GM18909 (cell line): ENCODE measurements around the gene HOXB2.

Experiments
- ATAC-seq: cut with Tn5 transposase; IDR thresholded peaks from one replicate; pipeline ENCODE4 v1.9.1; 2021; ENCODE audit warnings: mild to moderate bottlenecking; ENCODE audit not compliant: unreplicated experiment, poor library complexity

The HOXB2 gene

DNA sequence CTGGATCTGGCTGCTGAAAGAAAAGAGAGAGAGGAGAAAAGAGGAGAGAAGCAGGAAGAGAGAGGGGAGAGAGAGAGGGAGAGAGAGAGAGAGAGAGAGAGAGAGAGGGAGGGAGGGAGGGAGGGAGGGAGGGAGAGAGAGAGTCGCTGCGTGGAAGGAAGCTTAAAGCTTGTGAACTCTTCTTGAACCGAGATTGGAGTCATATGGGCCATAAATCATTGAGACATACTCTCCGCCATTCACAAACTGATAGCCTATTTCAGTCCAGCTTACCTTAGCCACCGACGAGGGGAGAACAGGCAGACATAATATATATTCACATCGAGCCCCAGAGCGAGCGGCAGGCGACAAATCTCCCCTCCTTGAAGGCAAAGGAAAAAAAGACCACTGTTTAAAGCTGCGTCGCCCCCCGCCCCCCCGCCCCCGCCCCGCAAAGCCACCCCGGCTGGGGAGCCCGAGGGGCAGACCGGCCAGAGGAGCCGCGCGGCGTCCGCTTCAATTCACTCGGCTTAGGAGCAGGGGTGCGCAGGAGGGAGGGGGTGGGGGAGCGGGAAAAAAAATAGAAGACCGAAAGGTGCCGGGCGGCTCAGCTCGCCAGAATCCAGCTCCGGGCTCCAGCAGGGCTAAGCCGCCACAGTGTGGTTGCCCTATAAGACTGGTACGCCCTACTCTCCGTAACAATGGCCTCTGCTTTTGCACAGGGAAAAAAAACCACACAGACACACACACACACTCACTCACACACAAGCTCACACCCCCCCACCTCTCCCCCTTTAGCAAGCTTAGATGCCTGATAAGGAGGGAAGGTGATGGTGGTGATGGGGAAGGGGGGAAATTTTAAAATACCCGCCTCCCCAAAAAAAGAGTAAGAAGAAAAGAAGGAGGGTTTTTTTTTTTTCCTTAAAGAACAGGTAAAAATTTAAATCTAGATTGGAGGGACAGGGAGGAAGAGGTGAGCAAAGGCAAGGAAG, 10.6 kb upstream of the HOXB2 start:
- no peak for ATAC-seq

GRCh38 chr17:48554412-48555257, 9.7 kb upstream of the HOXB2 start:
- ATAC-seq, result no peak

DNA sequence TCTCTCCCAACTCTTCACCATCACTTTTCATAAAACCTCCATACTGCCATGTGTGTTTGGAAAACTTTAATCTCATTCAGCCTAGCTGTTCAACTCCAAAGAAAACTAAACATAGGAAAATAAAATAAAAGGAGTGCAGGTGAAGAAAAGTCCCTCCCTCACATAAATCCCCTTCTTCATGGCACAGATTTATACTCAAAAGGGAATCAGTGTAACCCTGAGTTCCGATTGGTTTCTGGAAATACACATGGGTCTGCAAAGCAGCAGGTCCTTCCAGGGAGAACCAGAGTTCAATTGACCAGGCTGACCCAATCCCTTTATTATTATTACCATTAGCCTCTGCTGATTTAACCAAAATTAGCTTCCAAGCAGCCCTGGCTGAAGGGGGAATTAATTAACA, 8.9 kb upstream of the HOXB2 start:
- no peak for ATAC-seq

- ATAC-seq, result no peak
These were observed 8.3 kb upstream of the HOXB2 start for GRCh38 chr17:48553190-48553547.

DNA sequence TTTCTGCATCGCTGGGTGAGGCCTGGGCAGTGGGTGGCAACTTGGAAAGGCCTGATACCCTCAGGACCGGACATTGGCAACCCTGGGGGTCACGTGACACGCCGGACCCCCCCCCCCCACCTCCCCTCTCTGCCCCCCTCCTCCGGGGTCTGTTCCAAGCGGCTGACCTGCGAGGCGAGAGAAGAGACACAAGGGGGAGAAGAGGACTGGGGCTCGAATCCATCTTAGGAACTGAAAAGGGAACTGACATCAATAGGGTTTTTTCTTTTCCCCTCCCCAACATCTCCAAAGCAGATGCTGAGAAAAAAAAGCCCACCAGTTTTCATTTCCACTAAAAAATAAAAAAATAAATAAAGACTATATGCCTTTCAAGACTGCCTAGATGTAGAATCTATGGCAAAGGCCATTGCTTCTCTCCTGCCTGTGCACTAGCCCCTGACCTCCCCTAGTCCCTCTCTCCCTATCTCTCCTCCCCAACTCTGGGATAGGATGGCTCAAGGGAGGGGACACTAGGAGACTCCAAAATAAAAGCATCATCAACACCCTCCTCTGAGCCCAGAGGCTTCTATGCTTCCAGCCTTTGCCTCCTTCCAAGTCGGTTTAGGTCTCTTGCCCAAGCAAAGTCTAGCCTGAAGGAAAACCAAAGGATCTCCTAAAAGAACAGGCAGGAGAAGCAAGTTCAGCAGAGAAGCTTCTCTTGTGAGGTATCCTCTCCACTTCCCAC, 7.7 kb upstream of the HOXB2 start:
- no peak for ATAC-seq

DNA sequence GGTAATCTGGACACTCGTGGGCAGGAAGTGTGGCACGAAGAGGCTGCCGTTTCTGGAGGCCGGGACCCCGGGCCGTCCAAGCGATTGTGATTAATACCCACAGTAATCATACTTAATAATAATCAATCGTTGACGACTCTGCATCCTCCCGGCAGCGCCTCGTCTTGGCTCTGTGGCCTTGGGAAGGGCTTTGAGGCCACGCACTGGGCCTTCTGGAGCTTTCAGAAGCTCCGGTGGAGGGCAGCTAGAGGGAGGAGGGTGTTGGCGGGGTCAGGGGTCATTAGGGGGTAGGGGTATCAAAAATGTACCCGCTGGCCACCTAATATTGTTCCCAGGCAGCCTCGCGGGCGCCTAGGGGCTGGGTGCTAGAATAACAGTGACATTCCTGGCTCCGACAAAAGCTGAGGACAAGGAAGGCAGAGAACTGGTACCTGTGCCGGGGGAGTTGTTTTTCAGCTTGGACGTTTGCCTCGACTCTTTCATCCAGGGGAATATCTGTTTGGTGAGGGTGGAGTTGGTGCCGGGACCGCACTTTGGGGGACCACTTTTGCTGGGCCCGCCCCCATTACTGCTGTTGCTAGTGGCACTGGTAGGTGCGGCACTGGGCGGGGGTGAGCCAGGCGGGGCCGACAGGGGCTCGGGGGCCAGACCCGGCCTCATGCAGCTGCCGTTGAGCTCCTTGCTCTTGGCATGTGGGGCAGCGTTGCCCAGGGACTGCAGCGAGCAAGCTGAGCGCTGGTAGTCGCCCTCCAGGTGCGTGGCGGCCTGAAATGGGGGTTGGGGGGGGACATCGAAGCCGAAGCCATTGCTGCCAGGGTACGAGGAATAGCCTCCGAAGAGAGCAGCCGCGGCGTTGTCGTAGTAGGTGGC, 6.9 kb upstream of the HOXB2 start:
- no peak for ATAC-seq

GRCh38 chr17:48551214-48551555, 6.3 kb upstream of the HOXB2 start:
- ATAC-seq, result no peak

- no peak for ATAC-seq
These were observed 5.7 kb upstream of the HOXB2 start for GRCh38 chr17:48550502-48551213.

- ATAC-seq, result no peak
These were observed 5.1 kb upstream of the HOXB2 start for GRCh38 chr17:48549914-48550501.

- ATAC-seq, result no peak
These were observed 4.3 kb upstream of the HOXB2 start for GRCh38 chr17:48549281-48549630.

DNA sequence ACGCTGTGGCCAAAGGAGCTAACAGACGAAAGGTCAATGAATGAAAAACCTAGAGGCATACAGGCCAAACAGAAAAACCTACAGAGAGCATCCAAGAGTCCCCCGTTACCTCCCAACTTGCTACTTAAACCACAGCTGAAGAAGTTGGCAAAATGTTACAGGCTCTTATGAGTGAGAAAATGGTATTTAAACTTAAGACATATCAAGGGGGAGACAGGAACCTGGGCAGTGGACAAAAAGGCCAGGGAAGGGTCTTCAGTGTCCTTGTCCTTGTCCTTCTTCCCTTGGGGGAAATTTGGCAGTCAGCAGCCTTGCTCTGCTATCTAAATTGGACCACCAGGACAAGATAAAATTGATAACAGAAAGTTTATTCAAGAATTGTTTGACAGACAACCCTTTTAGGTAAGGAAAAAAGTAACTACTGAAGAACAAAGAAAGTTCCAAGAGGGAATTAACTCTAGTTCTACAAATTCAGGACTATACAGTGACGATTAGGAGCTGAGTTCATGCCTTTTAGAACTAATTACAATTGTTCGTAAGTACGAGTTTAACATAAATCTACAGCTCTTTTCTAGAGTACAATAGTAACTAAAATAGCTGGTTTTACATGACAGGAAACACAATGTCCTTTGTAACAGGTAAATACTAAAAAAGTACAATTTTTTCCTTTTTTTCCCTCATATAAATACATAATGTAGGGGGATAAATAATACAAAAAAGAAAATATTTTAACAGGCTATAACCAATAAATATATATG, 3.8 kb upstream of the HOXB2 start:
- ATAC-seq, result no peak

DNA sequence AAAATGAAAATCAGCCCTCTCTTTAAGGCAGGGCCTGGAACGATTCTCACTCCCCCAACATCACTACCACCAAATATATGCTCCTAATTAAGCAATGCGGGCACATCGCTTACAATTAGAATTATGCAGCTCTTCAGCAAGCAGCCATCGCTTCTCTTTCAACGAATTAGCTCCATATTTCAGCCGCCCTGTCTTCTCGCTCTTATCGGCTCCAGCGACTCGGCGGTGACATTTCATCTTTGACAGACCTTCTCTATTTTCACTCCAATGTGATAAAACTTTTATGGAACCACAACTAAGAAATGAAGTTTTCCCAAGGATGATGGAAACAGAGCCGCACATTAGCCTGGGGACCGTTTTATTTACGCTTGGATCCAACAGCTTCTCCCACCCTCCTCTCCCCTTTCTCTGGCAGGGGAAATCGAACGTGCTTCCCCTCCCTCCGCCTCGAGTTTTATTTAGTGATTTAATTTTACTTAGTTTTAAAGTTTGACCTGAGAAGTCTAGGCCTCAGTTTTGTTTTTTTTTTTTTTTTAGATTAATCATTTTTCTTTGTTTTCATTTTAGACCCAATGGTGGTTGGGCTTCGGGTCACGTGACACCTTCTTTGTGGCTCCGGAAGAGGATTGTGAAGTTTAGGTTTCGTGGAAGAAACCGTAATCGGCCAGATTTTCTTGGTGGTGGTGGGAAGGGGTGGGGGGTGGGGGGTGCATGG, 3.1 kb upstream of the HOXB2 start:
- ATAC-seq, result no peak

DNA sequence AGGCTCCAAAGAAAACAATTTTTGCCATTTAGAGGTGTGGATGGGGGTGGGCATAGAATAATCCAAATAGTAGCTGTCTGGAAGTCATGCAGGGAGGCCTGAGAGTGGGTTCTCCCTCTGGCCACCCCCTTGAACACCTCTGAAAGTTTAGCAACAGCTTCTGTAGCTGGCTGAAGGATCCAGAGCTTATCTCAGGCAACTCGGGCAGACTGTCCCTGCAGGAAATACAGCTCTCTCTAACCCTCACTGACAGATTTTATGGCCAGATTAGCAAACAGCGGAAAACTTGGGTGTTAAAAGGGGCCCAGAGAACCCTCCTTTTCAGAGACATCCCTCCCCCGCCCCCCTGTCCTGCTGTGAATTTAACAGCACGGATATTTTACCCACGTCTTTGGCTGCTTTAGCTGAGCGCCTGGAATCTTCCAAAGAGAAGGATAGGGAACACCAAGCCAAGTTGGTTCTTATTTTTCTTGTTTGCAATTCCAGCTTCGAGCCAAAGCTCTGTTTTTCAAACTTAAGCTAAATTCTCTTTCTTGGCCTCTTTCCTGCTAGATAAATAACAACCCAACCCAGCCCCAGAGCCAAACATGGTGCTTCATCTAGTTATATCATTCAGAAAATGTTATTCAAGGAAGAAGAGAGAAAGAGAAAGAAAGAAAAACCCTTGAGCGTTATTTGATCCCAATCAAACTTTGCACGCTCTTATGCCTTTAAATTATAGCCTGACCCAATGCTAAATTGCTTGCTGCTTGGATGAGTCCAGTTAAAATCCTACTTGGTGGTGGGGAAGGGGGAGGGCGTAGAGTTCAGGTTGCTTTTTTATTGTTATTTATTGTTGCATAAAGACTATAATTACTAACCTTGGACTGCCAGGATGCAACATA, 2.3 kb upstream of the HOXB2 start:
- ATAC-seq, result no peak

- no peak for ATAC-seq
These were observed 1.4 kb upstream of the HOXB2 start for GRCh38 chr17:48546137-48546923.

DNA sequence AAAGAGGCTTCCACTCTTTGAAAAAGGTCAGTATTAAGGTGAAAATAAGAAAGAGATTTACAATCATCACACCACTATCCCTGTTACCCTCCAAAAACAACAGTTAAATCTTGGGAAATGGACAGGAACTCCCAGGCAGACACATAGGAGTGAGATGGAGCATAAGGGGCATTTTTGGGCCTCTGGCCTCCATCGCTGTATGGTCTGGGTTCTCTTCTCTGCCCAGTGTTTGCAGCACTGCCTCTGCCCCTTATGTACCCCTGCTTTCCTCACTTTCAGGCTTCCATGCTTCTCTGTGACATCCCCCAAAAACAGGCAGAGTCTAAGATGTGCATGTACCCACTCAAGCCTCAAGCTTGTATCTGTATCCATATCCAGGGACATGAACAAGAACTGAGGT, 630 bp upstream of the HOXB2 start:
- ATAC-seq, result no peak
